Limb (tissue), 2 donors: ENCODE measurements around the gene SLC35G3.
"Not testable (repeated sequence)": the region's sequence is repeated elsewhere in the genome, so short reads cannot be mapped to it uniquely, and the experiment has no call there.

Experiments
- DNase-seq, 2 donors: peaks; one replicate each; pipeline ENCODE4 v3.0.0-alpha.2; 2016; ENCODE audit errors: extremely low spot score in 2 of 2

The SLC35G3 gene

GRCh38 chr17:35210741-35211140 lies 16.5 kb upstream of the SLC35G3 start:
- no peak for DNase-seq

GRCh38 chr17:35202582-35202981 lies 8.4 kb upstream of the SLC35G3 start:
- DNase-seq: not testable (repeated sequence)

- not testable (repeated sequence) for DNase-seq
These were observed 869 bp upstream of the SLC35G3 start for GRCh38 chr17:35195062-35195461.

GRCh38 chr17:35192708-35193107 lies 1.5 kb downstream of the SLC35G3 start:
- no peak for DNase-seq

- DNase-seq: no peak
These were observed 3.0 kb downstream of the SLC35G3 start for GRCh38 chr17:35191001-35191695.

- no peak for DNase-seq
These were observed 4.9 kb downstream of the SLC35G3 start for GRCh38 chr17:35189291-35189690.

GRCh38 chr17:35188111-35188510 lies 6.1 kb downstream of the SLC35G3 start:
- no peak for DNase-seq

- no peak for DNase-seq
These were observed 6.7 kb downstream of the SLC35G3 start for GRCh38 chr17:35187481-35187880.

- DNase-seq: no peak
These were observed 8.3 kb downstream of the SLC35G3 start for GRCh38 chr17:35185849-35186248.

GRCh38 chr17:35184274-35184673 lies 9.9 kb downstream of the SLC35G3 start:
- no peak for DNase-seq

- no peak for DNase-seq
These were observed 10.9 kb downstream of the SLC35G3 start for GRCh38 chr17:35183332-35183731.

GRCh38 chr17:35179379-35179778 lies 14.8 kb downstream of the SLC35G3 start:
- DNase-seq: not testable (repeated sequence)

- DNase-seq: no peak
These were observed 17.3 kb downstream of the SLC35G3 start for GRCh38 chr17:35176897-35177296.

GRCh38 chr17:35175638-35176415 lies 18.4 kb downstream of the SLC35G3 start:
- no peak for DNase-seq

- no peak for DNase-seq
These were observed 19.3 kb downstream of the SLC35G3 start for GRCh38 chr17:35174835-35175334.

GRCh38 chr17:35172321-35172720 lies 21.9 kb downstream of the SLC35G3 start:
- not testable (repeated sequence) for DNase-seq

GRCh38 chr17:35171834-35172233 lies 22.4 kb downstream of the SLC35G3 start:
- DNase-seq: no peak

- DNase-seq: no peak
These were observed 23.0 kb downstream of the SLC35G3 start for GRCh38 chr17:35170968-35171771.

GRCh38 chr17:35169835-35170363 lies 24.3 kb downstream of the SLC35G3 start:
- no peak for DNase-seq

- no peak for DNase-seq
These were observed 26.5 kb downstream of the SLC35G3 start for GRCh38 chr17:35167666-35168065.

- DNase-seq: no peak
These were observed 27.1 kb downstream of the SLC35G3 start for GRCh38 chr17:35167046-35167445.

- DNase-seq: no peak
These were observed 27.7 kb downstream of the SLC35G3 start for GRCh38 chr17:35166526-35166925.
